WTC11 (cell line): ENCODE results near the gene PAQR6. TPM values are rescaled to one million over a fixed set of nuclear protein-coding genes. Genes with fewer than 3 reads are reported as not detected.

Source experiments
- ATAC-seq: fragments of 200-7000 bp; cut with Tn5 transposase; 2 replicates; pipeline ENCODE4 v1.10.0; 2021; ENCODE audit warnings: mild to moderate bottlenecking, moderate library complexity
- CTCF ChIA-PET: fragments of 300-600 bp; sonication (Branson Sonifier 250); formaldehyde crosslinking; loops from one replicate; lab custom pipeline; 2021; ENCODE audit warnings: antibody characterized with exemption; lab: Charles Lee
- POLR2A ChIA-PET: fragments of 350-600 bp; sonication (Branson Sonifier 250); formaldehyde crosslinking; loops from one replicate; lab custom pipeline; 2021; ENCODE audit warnings: antibody characterized with exemption; lab: Charles Lee
- DNase-seq: peaks from one replicate; pipeline ENCODE4 v3.0.0; 2021; ENCODE audit warnings: low spot score
- H3K27ac Mint-ChIP-seq: 2 replicates; pipeline ENCODE4 v1.8.0; 2021; ENCODE audit warnings: mixed read lengths
- H3K27me3 Mint-ChIP-seq: 2 replicates; pipeline ENCODE4 v1.8.0; 2021; ENCODE audit warnings: low read depth, mild to moderate bottlenecking, moderate library complexity, mixed read lengths
- H3K36me3 Mint-ChIP-seq: 2 replicates; pipeline ENCODE4 v1.8.0; 2021; ENCODE audit warnings: mixed read lengths
- H3K4me1 Mint-ChIP-seq: 2 replicates; pipeline ENCODE4 v1.8.0; 2022; ENCODE audit warnings: mixed read lengths
- H3K4me3 Mint-ChIP-seq: 2 replicates; pipeline ENCODE4 v1.8.0; 2021; ENCODE audit warnings: mild to moderate bottlenecking, moderate library complexity, mixed read lengths
- H3K9me3 Mint-ChIP-seq: 2 replicates; pipeline ENCODE4 v1.8.0; 2021; ENCODE audit warnings: mixed read lengths
- CBFB ChIP-seq: sonication (generic); formaldehyde crosslinking; IDR thresholded peaks from 2 replicates; pipeline ENCODE4 v1.8.1; 2022; ENCODE audit warnings: mild to moderate bottlenecking, low read depth, missing genetic modification reagents
- CREB1 ChIP-seq: sonication (generic); formaldehyde crosslinking; IDR thresholded peaks from 2 replicates; pipeline ENCODE4 v1.8.0; 2023; ENCODE audit warnings: mild to moderate bottlenecking, missing genetic modification reagents
- GABPB1 ChIP-seq: sonication (generic); formaldehyde crosslinking; IDR thresholded peaks from 2 replicates; pipeline ENCODE4 v1.8.1; 2023; ENCODE audit warnings: mild to moderate bottlenecking, missing genetic modification reagents
- GRHL2 ChIP-seq: fragments of 250-450 bp; sonication (Bioruptor Pico); IDR thresholded peaks from 2 replicates; pipeline ENCODE4 v1.8.0; 2022; ENCODE audit warnings: mild to moderate bottlenecking, moderate library complexity; ENCODE audit not compliant: insufficient replicate concordance, severe bottlenecking
- MXD4 ChIP-seq: fragments of 250-450 bp; sonication (Bioruptor Pico); IDR thresholded peaks from 2 replicates; pipeline ENCODE4 v1.8.0; 2021; ENCODE audit warnings: mild to moderate bottlenecking, moderate library complexity, borderline replicate concordance
- NFATC4 ChIP-seq: fragments of 250-450 bp; sonication (Bioruptor Pico); IDR thresholded peaks from 2 replicates; pipeline ENCODE4 v1.9.0; 2021; ENCODE audit warnings: mild to moderate bottlenecking
- ZBTB21 ChIP-seq: sonication (generic); formaldehyde crosslinking; IDR thresholded peaks from 2 replicates; pipeline ENCODE4 v1.8.1; 2023; ENCODE audit warnings: mild to moderate bottlenecking, missing genetic modification reagents, borderline replicate concordance
- ZNF416 ChIP-seq: fragments of 250-450 bp; sonication (Bioruptor Pico); IDR thresholded peaks from 2 replicates; pipeline ENCODE4 v1.9.0; 2021; ENCODE audit warnings: mild to moderate bottlenecking, inconsistent platforms
- total RNA-seq: library from RNA; stranded (reverse); gene quantifications from 3 replicates; pipeline ENCODE4 v1.2.3, GENCODE V29; 2021
- TF ChIP-seq, protein P1 (sequence below): fragments of 250-450 bp; sonication (Bioruptor Pico); conservative IDR thresholded peaks from 2 replicates; pipeline ENCODE4 v1.9.0; 2021; ENCODE audit warnings: mild to moderate bottlenecking
- TF ChIP-seq, protein P2 (sequence below): sonication (generic); formaldehyde crosslinking; IDR thresholded peaks from 2 replicates; pipeline ENCODE4 v1.8.1; 2023; ENCODE audit warnings: mild to moderate bottlenecking, missing genetic modification reagents
- TF ChIP-seq, protein P3 (sequence below): fragments of 250-450 bp; sonication (Bioruptor Pico); IDR thresholded peaks from 2 replicates; pipeline ENCODE4 v1.9.0; 2021; ENCODE audit warnings: mild to moderate bottlenecking, borderline replicate concordance
- TF ChIP-seq, protein P4 (sequence below): sonication (generic); formaldehyde crosslinking; IDR thresholded peaks from 2 replicates; pipeline ENCODE4 v1.8.1; 2023; ENCODE audit warnings: mild to moderate bottlenecking, missing genetic modification reagents
- TF ChIP-seq, protein P5 (sequence below): fragments of 250-450 bp; sonication (Bioruptor Pico); IDR thresholded peaks from 2 replicates; pipeline ENCODE4 v1.9.0; 2021; ENCODE audit warnings: mild to moderate bottlenecking
- TF ChIP-seq, protein P6 (sequence below): sonication (generic); formaldehyde crosslinking; conservative IDR thresholded peaks from 2 replicates; pipeline ENCODE4 v1.8.1; 2022; ENCODE audit warnings: mild to moderate bottlenecking, missing genetic modification reagents
- TF ChIP-seq, protein P7 (sequence below): fragments of 200-600 bp; IDR thresholded peaks from 2 replicates; pipeline ENCODE4 v1.8.0; 2022; ENCODE audit warnings: antibody characterized with exemption

Gene PAQR6
- total RNA-seq, 1 experiment from 2014 or later: 5.9 TPM

DNA sequence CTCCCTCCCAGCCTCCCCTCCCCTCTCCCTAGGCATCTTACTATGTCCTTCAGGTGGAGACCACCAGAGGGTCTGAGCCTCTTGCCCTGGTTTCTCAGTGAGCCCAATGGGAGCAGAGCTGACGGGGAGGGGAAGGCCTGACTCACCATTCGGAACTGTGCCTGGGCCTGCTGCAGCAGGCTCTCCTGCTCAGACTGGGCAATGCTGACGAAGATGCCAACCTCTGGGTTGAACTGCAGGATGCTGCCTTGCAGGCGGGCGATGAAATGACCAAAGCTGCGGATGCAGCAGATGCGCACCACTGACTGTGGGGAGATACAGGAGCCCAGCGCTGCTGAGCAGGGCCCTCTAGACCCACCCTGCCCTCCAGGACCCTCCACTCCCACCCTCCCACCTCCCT is 11.0 kb upstream of the PAQR6 start (continued):
- TF ChIP-seq, protein P1, sequence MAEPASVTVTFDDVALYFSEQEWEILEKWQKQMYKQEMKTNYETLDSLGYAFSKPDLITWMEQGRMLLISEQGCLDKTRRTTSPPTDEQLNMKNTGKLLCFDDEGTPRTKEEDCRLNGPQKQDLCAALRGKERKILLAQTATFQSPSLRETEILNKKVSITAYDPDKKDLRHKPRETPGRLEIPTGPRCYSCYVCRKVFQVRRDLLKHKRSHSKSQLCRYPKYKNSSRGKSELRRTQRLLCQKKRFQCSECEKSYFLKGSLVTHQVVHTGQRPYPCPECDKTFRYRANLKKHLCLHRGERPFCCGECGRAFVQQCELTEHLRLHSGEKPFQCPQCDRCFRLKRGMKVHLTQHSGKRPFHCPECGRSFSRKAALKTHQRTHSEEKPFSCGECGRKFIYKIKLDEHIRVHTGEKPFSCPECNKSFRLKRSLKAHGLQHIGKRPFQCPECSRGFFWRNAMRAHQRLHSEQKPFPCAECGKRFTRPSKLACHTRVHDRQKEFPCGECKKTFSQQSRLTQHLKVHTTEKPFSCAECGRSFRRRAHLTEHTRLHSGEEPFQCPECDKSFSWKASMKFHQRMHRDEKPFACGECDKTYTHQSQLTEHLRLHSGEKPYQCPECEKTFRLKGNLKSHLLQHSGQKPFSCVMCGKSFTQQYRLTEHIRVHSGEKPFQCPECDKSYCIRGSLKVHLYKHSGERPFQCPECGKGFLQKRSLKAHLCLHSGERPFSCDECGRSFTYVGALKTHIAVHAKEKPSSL: no peak
- TF ChIP-seq GABPB1 (CRISPR knock-in tag): no peak
- TF ChIP-seq ZBTB21 (CRISPR knock-in tag): no peak
- TF ChIP-seq, all 79 proteins: peak for 0

DNA sequence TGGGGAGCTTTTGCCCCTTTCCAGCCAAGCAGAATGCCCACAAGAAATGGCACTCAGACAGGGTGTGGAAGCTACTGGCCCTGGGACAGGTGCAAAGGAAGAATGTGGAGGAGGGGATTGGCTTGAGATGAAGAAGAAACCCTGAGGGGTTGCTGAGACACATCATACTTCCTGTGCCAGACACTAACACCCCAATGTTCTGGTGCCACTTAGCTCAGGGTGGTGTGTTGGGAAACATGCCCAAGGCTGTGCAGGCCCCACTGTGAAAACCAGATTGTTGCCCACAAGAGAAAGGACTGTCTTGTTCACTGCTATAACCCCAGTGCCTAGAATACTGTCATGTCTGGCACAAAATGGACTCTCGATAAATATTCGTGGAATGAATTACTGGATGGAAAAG is 9.9 kb upstream of the PAQR6 start:
- TF ChIP-seq CBFB (CRISPR knock-in tag): no peak
- TF ChIP-seq CREB1 (CRISPR knock-in tag): no peak
- TF ChIP-seq, protein P2, sequence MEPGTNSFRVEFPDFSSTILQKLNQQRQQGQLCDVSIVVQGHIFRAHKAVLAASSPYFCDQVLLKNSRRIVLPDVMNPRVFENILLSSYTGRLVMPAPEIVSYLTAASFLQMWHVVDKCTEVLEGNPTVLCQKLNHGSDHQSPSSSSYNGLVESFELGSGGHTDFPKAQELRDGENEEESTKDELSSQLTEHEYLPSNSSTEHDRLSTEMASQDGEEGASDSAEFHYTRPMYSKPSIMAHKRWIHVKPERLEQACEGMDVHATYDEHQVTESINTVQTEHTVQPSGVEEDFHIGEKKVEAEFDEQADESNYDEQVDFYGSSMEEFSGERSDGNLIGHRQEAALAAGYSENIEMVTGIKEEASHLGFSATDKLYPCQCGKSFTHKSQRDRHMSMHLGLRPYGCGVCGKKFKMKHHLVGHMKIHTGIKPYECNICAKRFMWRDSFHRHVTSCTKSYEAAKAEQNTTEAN (CRISPR knock-in tag): no peak
- TF ChIP-seq, protein P3, sequence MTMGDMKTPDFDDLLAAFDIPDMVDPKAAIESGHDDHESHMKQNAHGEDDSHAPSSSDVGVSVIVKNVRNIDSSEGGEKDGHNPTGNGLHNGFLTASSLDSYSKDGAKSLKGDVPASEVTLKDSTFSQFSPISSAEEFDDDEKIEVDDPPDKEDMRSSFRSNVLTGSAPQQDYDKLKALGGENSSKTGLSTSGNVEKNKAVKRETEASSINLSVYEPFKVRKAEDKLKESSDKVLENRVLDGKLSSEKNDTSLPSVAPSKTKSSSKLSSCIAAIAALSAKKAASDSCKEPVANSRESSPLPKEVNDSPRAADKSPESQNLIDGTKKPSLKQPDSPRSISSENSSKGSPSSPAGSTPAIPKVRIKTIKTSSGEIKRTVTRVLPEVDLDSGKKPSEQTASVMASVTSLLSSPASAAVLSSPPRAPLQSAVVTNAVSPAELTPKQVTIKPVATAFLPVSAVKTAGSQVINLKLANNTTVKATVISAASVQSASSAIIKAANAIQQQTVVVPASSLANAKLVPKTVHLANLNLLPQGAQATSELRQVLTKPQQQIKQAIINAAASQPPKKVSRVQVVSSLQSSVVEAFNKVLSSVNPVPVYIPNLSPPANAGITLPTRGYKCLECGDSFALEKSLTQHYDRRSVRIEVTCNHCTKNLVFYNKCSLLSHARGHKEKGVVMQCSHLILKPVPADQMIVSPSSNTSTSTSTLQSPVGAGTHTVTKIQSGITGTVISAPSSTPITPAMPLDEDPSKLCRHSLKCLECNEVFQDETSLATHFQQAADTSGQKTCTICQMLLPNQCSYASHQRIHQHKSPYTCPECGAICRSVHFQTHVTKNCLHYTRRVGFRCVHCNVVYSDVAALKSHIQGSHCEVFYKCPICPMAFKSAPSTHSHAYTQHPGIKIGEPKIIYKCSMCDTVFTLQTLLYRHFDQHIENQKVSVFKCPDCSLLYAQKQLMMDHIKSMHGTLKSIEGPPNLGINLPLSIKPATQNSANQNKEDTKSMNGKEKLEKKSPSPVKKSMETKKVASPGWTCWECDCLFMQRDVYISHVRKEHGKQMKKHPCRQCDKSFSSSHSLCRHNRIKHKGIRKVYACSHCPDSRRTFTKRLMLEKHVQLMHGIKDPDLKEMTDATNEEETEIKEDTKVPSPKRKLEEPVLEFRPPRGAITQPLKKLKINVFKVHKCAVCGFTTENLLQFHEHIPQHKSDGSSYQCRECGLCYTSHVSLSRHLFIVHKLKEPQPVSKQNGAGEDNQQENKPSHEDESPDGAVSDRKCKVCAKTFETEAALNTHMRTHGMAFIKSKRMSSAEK (CRISPR knock-in tag): no peak
- TF ChIP-seq NFATC4 (CRISPR knock-in tag): no peak
- TF ChIP-seq GRHL2 (CRISPR knock-in tag): no peak
- TF ChIP-seq, protein P4, sequence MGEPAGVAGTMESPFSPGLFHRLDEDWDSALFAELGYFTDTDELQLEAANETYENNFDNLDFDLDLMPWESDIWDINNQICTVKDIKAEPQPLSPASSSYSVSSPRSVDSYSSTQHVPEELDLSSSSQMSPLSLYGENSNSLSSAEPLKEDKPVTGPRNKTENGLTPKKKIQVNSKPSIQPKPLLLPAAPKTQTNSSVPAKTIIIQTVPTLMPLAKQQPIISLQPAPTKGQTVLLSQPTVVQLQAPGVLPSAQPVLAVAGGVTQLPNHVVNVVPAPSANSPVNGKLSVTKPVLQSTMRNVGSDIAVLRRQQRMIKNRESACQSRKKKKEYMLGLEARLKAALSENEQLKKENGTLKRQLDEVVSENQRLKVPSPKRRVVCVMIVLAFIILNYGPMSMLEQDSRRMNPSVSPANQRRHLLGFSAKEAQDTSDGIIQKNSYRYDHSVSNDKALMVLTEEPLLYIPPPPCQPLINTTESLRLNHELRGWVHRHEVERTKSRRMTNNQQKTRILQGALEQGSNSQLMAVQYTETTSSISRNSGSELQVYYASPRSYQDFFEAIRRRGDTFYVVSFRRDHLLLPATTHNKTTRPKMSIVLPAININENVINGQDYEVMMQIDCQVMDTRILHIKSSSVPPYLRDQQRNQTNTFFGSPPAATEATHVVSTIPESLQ: no peak
- Mint-ChIP-seq H3K27ac (no peak overlapping the region), H3K4me3 (no peak overlapping the region), H3K36me3 (peaks cover 73% of the 10 kb centered on the region), H3K9me3 (no peaks in the 10 kb centered on the region), H3K4me1 (no peaks in the 10 kb centered on the region), H3K27me3 (no peaks in the 10 kb centered on the region)
- no peak for DNase-seq
- ChIA-PET CTCF (interaction anchor here (0.9 kb wide), 1 partner anchor 33 kb away, joined by 4 read pairs; no protein-coding TSS in a partner anchor), POLR2A (interaction anchor here (0.5 kb wide), 1 partner anchor 47 kb away, joined by 3 read pairs; no protein-coding TSS in a partner anchor)
- no peak for ATAC-seq

DNA sequence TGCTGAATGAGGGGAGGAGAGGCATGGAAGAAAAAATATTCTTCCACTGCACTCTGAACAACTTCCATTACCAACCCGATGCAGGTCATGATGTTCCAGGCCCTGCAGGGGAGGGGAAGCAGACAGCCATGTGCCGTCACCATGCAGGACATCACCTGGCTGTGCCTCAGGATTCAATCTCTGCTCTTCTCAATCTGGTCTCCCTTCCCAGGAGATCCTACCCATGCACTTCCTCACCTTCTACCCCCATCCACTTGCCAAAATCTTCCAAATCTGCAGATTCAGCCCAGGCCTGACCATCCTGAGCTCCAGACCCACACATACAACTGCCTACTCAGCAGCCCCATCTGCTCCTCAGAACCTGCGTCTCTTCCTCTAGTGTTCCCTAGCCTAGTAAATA is 5.8 kb upstream of the PAQR6 start:
- Mint-ChIP-seq H3K9me3 (no peaks in the 10 kb centered on the region), H3K27me3 (no peaks in the 10 kb centered on the region)
- POLR2A ChIA-PET: interaction anchor here (0.6 kb wide), 1 partner anchor 20 kb away, joined by 7 read pairs; no protein-coding TSS in a partner anchor
- TF ChIP-seq, protein P5, sequence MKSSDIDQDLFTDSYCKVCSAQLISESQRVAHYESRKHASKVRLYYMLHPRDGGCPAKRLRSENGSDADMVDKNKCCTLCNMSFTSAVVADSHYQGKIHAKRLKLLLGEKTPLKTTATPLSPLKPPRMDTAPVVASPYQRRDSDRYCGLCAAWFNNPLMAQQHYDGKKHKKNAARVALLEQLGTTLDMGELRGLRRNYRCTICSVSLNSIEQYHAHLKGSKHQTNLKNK (CRISPR knock-in tag): no peak
- no peak for TF ChIP-seq CBFB (CRISPR knock-in tag)
- TF ChIP-seq ZNF416 (CRISPR knock-in tag): no peak
- TF ChIP-seq MXD4 (CRISPR knock-in tag): no peak
- TF ChIP-seq NFATC4 (CRISPR knock-in tag): no peak
- TF ChIP-seq, protein P6, sequence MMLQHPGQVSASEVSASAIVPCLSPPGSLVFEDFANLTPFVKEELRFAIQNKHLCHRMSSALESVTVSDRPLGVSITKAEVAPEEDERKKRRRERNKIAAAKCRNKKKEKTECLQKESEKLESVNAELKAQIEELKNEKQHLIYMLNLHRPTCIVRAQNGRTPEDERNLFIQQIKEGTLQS (CRISPR knock-in tag): no peak
- TF ChIP-seq, protein P7, sequence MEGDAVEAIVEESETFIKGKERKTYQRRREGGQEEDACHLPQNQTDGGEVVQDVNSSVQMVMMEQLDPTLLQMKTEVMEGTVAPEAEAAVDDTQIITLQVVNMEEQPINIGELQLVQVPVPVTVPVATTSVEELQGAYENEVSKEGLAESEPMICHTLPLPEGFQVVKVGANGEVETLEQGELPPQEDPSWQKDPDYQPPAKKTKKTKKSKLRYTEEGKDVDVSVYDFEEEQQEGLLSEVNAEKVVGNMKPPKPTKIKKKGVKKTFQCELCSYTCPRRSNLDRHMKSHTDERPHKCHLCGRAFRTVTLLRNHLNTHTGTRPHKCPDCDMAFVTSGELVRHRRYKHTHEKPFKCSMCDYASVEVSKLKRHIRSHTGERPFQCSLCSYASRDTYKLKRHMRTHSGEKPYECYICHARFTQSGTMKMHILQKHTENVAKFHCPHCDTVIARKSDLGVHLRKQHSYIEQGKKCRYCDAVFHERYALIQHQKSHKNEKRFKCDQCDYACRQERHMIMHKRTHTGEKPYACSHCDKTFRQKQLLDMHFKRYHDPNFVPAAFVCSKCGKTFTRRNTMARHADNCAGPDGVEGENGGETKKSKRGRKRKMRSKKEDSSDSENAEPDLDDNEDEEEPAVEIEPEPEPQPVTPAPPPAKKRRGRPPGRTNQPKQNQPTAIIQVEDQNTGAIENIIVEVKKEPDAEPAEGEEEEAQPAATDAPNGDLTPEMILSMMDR: no peak
- TF ChIP-seq, all 79 proteins: peak for 0
- ATAC-seq: no peak
- H3K36me3 Mint-ChIP-seq: peaks cover 73% of the 10 kb centered on the region
- no peak for DNase-seq
- no peak overlapping the region for H3K4me3 Mint-ChIP-seq
- CTCF ChIA-PET: interaction anchor here (0.6 kb wide), 1 partner anchor 112 kb away, joined by 3 read pairs; no protein-coding TSS in a partner anchor
- no peaks in the 10 kb centered on the region for H3K4me1 Mint-ChIP-seq
- H3K27ac Mint-ChIP-seq: peak overlapping the region; percentile 2; the same call in 1 of the 2 replicates
